ENCODE measurements around the gene LMO4.

The LMO4 gene

GRCh38 chr1:87362063-87362833, 33.6 kb downstream of the LMO4 start:
- DNase-seq = no peak

- no peak for DNase-seq
Measured at GRCh38 chr1:87362834-87363426, 34.2 kb downstream of the LMO4 start.

GRCh38 chr1:87367549-87367948, 38.9 kb downstream of the LMO4 start:
- no peak for DNase-seq

GRCh38 chr1:87368907-87369306, 40.2 kb downstream of the LMO4 start:
- no peak for DNase-seq

- DNase-seq = no peak
Measured at GRCh38 chr1:87369736-87370478, 41.2 kb downstream of the LMO4 start.

- no peak for DNase-seq
Measured at GRCh38 chr1:87370544-87370943, 41.9 kb downstream of the LMO4 start.

- no peak for DNase-seq
Measured at GRCh38 chr1:87379306-87379705, 50.6 kb downstream of the LMO4 start.

- DNase-seq = no peak
Measured at GRCh38 chr1:87386217-87386790, 57.6 kb downstream of the LMO4 start.

GRCh38 chr1:87388411-87388810, 59.7 kb downstream of the LMO4 start:
- DNase-seq = no peak

- DNase-seq = no peak
Measured at GRCh38 chr1:87389011-87389410, 60.3 kb downstream of the LMO4 start.

- DNase-seq = no peak
Measured at GRCh38 chr1:87389546-87389945, 60.9 kb downstream of the LMO4 start.

GRCh38 chr1:87392248-87393192, 63.8 kb downstream of the LMO4 start:
- DNase-seq = no peak

- no peak for DNase-seq
Measured at GRCh38 chr1:87393445-87394085, 64.9 kb downstream of the LMO4 start.

- no peak for DNase-seq
Measured at GRCh38 chr1:87394513-87394912, 65.8 kb downstream of the LMO4 start.

- DNase-seq = no peak
Measured at GRCh38 chr1:87394982-87395381, 66.3 kb downstream of the LMO4 start.
